ENCODE results near the gene PLA1A.
"Not testable (repeated sequence)": the region's sequence is repeated elsewhere in the genome, so short reads cannot be mapped to it uniquely, and the experiment has no call there.

The PLA1A gene

DNA sequence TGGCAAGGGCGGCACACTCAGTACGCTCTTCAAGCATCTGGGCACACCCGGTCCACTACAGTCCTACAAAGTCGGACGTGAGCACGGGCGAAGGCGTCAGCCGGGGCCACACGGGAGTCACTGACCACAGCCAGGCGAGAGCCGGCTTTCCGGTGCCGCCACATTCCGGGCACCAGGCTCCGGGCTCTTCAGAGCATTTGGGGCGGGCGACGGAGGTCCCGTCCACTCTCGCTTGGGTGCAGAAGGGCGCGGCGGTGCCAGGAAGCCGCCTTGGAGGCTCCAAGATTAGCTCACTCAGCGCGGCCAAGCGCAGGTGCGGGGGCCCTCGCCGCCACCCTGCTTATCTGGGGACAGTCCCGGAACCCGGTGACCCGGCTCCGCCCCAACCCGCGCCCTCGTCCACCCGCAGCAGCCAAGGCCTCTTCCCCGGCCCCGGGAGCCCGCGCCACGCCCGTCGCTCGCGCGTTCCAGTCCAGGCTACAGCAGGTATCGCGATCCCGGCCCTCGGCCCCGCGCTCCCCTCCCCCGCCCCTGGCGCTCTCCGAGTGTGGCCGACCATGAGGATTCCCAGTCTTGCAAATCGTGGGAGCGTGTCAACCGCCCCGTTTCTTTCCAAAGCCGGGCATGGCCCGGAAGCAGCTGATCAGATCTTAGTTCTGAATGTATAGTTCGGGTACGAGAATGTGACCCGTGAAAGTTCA is 18.2 kb upstream of the PLA1A start, which contains the start of gene ADPRH:
Gene ADPRH (plus strand): TSS at position 127 of the 701 bp plus-strand sequence. CDS start 2,678 bp downstream, outside the sequence.
- DNase-seq: peak; percentile 58 to 71

DNA sequence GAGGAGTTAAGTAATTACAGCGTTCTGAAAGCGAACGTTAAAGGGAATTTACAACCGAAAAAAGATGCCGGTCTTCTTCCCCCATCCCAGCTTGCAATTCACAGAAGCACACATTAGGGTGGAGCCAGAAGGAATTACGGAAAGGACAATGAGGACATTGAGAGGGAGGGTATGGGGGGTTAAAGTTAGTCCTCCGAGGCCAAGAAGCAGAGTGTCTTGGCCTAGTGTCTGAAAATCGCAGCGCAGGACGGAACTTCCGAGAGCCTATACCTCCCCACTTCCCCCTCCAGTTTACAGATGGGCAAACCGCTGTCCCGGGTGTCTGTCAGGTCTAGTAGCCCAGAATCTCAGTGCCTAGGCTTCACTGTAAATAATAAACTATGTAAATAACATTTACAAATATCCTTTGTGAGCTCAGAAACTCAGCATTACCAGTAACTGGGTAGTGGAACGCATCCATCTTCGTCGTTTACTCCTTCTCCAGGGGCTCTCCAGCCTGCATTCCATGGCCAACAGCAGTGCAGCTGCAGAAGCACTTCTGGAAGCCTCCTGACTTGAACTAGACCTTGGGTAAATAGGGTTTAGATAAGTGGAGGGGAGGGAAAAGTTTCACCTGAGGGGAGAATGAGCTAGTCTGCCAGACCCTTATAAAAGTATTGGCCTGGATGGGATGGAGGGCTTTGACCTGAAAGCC is 17.5 kb upstream of the PLA1A start:
- peak in 1 of 2 donors; percentile 11 for DNase-seq

DNA sequence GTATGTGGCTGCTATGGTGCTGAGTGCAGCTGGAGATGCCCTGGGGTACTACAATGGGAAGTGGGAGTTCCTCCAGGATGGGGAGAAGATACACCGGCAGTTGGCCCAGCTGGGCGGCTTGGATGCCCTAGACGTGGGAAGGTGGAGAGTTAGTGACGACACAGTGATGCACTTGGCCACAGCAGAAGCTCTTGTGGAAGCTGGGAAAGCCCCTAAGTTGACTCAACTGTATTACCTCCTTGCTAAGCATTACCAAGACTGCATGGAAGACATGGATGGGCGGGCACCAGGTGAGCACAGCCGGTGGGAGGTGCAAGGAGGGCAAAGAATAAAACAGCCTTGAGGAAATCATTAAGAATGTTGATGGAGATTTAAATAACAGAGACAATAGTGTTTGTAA is 15.5 kb upstream of the PLA1A start:
- peak; percentile 38 to 50 for DNase-seq

DNA sequence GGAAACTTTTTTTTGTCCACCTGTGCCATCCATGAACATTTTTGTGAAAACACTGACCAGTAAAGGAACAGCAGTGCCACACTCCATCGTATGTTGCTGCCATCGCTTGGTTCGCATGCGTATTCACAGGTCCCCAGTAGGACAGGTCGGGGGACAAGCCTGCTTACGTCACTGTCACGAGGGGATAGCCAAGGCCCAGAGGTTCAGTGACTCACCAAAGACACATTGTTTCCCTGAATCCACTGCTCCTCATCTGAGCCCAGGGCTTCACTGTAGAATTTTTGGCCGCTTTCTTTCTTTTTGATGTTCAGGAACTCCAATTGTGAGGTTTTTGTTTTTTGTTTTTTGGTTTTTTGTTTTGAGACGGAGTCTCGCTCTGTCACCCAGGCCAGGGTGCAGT is 12.5 kb upstream of the PLA1A start:
- no peak for DNase-seq

DNA sequence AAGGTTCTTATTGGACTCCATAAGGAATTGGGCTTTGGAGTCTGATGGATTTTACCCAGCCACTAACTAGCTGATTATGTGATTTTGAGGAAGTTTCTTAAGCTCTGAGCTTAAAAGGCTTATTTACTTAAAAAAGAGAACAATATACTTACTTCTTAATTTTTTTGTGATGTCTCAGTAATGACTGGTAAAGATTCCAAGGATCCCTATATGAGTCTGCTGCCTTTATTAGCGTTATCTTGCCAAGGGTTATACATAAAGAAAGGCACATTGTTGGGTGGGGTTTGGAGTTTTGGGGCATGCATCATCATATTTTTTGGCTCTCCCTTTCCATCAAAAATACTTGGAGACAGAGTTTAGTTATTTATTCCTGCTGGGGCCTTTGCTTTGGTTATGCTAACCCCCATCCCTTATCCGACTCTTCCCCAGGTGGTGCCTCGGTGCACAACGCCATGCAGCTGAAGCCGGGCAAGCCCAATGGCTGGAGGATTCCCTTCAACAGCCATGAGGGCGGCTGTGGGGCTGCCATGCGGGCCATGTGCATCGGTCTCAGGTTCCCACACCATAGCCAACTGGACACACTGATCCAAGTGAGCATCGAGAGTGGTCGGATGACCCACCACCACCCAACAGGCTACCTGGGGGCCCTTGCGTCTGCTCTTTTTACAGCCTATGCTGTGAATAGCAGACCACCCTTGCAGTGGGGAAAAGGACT is 11.7 kb upstream of the PLA1A start:
- DNase-seq: no peak

DNA sequence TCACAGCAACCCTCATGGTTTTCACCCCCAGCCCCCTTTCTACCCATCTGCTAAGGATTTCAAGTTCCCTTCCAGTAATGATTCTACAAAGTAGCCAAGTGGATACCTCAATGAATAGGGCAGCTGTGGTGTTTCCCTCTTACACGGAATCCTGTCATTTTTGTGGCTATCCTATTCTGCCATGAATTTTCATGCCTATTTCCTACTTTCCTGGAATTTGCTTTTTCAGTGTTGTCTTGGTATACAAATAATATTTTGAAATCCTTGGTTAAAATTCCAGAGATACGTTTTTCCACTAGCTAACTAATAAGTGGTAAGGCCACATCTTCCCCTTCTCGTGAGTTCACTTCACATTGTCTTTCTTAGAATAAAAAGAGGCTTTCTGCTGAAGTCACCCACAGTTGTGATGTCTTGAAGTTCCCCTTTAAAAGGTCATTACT is 10.9 kb upstream of the PLA1A start:
- DNase-seq: no peak

DNA sequence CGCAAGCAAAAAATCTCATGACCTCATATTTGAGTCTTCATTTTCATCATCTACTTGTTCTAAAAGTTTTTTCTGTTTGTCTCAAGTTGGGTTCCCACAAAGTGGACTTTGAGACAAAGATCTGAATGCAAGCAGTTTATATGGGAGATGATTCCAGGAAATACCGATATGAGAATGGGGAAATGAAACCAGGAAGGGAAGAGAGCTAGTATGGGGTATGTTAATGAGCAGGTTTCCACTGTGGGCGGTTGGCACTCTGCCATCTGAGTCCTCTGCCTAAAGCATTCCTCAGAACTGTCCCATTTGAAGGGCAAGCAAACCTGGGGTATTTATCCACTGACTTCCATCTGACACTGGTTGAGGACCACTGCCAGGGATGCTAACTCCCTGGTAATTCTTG is 9.6 kb upstream of the PLA1A start:
- DNase-seq: peak; percentile 26 to 49

DNA sequence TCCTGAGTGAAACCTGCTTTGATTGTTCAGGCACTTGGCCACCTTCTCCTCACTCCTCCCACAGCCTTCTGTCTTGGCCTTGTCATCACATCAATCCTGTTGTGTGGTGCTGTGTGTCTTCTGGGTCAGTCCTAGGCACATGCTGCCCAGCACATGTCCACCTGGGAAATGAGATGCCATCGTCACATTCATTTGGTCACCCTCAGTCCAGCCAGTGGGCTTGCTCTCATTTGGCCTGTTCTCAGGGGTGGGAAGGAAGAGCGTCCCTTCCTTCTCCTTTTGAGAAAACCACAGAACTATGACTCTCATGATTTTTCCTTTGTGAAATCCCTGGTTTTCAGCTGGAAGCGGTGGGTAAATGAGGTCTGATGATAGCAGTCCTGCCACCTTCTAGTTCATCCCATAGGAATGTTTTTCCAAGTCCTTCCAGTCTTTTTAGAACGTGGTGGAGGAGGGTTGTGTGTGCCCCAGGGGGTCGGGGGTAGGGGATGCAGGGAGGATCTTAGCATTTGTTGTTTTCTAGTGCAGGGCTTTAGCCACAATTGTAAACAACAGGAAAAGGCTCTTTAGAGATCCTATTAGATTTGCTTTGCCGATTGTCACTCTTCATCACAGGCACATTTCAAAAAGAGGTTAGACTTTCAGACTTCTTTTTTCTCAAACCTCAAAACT is 8.4 kb upstream of the PLA1A start:
- DNase-seq: no peak

DNA sequence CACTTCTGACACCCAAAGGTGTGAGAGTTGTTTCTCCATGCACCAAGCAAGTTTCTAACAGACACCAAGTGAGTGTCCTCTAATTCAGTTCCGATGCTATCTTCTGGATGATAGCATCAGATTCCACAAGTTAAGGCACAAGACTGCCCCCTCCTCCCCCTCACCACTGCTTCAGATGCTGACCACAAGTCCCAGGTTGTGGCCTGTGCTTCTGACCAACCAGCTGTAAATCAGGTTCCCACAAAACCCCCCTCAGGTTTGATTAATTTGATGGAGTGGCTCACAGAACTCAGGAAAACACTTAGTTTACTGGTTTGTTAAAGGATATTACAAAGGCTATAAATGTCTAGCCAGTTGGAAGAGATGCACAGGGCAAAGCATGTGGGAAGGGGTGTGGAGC is 7.0 kb upstream of the PLA1A start:
- no peak for DNase-seq

DNA sequence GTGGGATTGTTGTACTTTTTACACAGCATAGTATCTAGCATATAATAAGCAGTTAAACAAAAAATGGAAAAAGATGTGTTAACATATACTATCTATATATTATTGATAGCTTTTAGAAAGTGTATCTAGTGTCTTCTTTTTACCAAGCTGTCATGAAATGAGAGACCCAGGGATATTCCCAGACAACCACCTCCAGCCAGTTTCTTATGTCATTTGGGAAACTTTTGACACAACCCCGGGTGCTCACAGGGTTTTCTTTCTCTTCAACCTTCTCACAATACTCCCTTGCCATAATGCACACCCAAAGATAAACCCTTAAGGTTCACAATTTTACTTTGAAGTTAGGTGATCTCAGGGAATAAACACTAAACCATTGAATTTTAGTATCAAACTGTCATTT is 4.8 kb upstream of the PLA1A start:
- no peak for DNase-seq

DNA sequence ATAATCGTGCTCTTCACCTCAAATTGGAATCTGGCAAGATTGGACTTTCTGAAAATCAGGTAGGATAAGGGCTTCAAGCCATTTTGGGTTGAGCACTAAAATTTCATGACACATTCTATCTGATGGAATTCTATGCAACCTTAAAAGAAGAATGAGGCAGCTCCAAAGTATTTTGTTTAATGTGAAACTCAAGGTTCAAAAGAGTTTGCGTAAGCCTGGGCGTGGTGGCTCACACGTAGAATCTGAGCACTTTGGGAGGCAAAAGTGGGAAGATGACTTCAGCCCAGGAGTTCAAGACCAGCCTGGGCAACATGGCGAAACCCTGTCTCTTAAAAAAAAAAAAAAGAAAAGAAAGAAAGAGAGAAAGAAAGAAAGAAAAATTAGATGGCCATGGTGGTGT is 3.6 kb upstream of the PLA1A start:
- no peak for DNase-seq

DNA sequence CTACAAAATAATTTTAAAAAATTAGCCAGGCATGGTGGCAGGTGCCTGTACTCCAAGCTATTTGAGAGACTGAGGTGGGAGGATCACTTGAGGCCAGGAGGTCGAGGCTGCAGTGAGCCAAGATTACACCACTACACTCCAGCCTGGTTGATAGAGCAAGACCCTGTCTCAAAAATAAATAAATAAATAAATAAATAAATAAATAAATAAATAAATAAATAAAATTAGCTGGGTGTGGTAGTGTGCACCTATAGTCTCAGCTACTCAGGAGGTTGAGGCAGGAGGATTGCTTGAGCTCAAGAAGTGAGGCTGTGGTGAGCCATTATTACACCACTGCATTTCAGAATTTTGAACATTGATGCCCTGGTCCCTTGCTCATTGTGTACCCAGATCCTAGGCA is 2.8 kb upstream of the PLA1A start:
- DNase-seq: not testable (repeated sequence)

DNA sequence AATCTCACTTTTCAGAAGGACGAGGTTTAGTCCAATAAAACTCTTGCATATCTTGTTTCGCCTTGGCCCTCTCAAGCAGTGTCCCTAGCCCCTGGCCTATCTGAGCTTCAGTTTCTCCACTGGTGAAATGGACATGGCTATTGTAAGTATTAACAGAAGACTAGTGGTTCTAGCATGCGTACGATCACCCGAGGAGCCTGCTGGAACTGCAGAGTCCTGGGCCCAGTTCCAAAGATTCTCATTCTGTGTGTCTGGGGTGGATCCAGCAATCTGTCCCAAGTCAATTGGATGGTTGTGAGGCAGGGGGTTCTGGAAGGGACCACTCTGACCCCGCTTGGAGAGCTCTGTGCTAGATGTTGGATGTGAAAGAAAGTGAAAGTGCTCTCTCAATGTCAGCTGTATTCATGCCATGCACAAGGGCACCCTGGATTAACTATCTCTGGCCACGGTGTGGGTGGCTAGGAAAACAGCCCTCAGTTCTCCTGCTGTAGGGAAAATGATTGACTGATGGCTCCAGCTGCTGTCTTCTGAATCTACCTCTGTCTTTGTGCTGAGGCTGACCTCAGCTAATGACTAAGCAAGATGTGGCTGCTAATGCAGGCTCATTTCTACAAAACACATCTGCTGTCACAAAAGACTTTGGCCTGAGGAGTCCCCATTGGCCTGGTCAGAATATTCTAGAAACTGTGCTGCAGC is 1.9 kb upstream of the PLA1A start:
- no peak for DNase-seq

DNA sequence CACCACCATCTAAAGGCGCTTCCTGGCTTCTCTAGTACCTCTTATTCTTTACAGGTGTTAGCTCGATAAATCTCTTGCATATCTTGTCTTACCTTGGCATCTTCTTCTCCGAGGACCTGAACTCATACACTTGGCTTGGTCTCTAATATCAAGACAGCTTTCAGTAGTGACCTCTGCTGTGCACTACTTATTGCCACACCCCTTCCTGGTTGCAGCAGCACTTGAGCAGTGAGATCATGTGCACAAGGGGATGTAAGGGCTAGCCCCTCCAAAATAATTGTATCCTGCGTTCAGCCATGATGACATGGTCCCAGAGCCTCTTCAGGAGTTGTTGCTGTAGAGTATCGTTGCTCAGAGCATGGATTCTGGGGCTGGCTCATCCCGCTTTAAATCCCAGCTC is 1.3 kb upstream of the PLA1A start:
- DNase-seq: no peak

DNA sequence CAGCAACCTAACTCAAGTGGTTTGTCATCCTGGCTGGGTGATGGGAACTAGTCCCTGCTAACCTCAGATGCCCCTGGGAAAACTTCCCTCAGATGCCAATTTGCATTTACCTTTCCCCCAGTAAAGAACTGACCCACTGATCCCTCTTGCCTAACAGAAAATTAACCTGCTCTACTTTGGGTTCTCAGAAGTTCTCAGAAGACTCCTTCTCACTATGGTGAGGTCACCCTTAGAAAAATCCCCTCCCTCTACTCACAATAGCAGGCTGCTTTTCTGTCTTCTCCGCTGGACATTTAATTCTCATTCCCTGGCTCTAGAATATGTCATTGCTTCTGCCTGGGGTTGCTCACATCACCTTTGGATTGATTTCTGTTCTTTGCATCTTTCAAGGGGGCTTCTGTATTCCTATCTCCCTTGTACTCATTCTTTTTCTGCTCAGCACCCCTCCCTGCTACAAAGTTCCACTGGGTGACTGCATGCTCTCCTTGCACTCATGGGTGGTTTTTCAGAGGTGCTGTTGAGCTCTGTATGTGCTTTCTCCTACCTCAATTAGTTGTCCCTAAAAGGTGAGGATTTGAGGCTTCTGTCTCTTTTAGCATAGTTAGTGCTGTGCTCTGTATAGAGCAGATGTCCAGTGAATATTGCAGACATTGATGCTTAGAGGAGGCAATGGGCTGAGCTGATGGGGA is 869 bp downstream of the PLA1A start:
- no peak for DNase-seq

DNA sequence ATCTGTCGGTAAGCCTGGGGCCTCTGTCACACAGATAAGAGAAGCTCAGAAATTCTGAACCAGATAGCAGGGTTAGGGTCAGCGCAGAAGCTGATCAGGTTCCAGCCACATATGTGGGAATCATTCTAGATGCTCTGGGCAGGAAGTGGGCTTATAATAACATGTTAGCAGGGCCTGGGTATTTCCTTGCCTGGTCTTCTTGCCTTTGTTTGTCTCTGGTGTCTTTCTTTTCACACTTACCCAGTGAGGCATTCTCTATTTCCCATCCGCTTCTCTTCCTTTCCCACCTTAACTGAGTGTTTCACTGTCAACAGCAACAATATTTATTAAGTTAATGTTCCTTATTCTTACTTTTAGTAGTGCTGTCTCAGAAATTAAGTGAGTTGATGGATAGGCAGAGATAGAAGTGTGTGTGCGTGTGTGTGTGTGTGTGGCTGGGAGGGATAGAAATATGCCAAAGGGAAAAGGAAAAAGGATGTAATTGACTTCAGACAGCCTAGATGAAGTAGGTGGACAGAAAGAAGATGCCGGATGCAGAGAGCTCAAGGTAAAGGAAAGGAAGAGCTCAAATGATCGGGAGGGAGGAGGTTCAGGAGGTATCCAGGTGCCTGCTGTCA is 2.0 kb downstream of the PLA1A start:
- DNase-seq: no peak

DNA sequence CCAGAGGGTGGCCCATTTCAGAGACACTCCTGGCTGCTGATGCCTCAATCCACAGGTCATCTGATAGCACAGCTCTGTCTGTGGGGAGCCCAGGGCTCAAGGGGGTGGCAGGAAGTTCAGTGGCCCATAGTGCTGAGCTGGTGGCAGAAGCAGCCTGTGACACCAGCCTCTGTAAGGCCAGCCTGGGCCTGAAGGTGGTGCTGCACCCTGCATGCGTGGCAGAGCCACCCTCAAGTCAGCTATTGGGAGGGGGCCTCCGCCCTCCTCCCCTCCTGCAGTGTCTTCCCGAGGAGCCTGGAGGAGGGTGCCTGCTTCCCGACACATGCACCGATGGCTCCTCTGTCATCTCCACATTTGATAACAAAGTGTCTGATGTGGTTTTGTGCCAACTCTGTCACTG is 3.0 kb downstream of the PLA1A start:
- DNase-seq: peak in 1 of 2 donors; percentile 24

DNA sequence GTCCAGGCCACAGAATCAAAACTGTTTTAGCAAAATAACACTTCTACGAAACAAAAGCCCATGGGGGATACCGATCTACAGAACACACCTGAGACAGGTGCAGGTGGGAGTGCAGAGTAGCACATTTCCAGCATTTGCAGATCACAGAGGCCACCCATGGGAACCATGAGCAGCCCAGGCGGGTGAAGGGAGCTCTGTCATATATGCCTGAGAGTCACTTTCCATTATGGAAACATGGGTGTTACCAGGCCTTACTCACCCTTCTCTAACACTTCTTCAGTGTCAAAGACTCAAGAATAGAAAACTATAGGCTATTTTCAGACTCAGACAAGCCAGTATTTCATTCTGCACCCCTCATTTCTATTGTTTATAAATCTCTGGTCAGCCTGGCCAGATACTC is 3.5 kb downstream of the PLA1A start:
- DNase-seq: peak in 1 of 2 donors; percentile 15

DNA sequence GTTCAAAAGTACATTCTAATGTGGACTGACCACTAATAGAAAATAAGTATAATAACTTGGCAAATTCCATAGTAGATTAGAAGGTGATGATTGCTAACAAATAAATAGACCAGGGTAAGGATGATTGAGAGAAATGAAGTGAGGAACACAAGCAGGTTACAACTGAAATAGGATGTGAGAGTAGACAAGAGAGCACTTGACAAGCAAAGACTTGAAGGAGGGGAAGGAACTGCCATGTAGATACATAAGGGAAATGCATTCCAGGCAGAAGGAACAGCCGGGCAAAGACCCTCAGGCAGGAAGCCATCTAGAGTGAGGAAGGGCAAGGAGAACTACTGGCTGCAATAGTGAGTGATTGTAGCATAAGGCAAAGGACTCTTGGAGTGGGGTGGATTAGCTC is 5.0 kb downstream of the PLA1A start:
- DNase-seq: no peak

DNA sequence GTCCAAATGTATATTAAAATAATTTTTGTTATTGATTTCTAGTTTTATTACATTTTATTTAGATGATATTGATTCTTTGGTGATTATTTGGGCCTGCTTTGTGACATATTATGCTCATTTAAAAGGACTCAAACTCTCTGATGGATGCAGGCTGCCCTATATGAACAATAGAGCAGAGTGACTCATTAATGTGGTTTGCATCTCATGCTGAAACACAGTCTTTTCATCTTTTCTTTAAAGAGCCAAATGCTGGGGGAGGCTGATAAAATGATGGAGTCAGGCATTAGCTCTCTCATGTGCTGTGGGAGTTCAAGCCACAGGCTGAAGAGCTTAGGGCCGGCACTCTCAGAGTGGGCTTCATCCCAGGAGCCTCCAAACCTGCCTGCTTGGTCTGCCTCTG is 7.2 kb downstream of the PLA1A start:
- no peak for DNase-seq

DNA sequence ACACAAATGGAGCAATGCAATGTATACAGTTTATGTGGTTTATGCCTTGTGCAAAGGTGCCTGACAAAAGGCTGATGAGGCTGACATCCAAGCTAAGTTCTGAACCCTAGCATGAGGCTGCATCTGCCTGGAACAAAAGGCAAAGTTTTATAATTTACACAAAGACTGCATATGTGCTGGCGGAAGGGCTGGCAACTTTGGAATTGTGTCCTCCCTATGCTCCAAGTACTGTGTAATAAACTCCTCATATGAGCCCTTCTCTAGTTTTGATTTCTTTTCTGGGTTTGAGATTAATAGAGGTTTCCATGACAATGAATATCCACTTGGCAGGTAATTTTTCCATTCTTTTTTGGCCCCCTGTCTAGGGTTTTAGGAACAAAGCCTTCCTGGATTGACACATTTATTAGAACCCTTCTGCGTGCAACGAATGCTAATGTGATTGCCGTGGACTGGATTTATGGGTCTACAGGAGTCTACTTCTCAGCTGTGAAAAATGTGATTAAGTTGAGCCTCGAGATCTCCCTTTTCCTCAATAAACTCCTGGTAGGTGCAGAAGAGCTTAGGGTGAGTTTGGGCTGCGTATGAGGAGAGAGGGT is 10.8 kb downstream of the PLA1A start:
- no peak for DNase-seq

Measured in stimulated activated CD4-positive, alpha-beta T cell treated with anti-CD3 and anti-CD28 coated beads, Interleukin-2, amount 100 ng/mL, for 24 hours (primary cell).